ENCODE data around the gene RIPPLY2. TPM values are rescaled to one million over a fixed set of nuclear protein-coding genes. Genes with fewer than 3 reads are reported as not detected.
"Not testable (repeated sequence)": the region's sequence is repeated elsewhere in the genome, so short reads cannot be mapped to it uniquely, and the experiment has no call there.

The RIPPLY2 gene, protein sequence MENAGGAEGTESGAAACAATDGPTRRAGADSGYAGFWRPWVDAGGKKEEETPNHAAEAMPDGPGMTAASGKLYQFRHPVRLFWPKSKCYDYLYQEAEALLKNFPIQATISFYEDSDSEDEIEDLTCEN
- 0.23 TPM for polyA plus RNA-seq (ENCODE audit: insufficient read length)

DNA sequence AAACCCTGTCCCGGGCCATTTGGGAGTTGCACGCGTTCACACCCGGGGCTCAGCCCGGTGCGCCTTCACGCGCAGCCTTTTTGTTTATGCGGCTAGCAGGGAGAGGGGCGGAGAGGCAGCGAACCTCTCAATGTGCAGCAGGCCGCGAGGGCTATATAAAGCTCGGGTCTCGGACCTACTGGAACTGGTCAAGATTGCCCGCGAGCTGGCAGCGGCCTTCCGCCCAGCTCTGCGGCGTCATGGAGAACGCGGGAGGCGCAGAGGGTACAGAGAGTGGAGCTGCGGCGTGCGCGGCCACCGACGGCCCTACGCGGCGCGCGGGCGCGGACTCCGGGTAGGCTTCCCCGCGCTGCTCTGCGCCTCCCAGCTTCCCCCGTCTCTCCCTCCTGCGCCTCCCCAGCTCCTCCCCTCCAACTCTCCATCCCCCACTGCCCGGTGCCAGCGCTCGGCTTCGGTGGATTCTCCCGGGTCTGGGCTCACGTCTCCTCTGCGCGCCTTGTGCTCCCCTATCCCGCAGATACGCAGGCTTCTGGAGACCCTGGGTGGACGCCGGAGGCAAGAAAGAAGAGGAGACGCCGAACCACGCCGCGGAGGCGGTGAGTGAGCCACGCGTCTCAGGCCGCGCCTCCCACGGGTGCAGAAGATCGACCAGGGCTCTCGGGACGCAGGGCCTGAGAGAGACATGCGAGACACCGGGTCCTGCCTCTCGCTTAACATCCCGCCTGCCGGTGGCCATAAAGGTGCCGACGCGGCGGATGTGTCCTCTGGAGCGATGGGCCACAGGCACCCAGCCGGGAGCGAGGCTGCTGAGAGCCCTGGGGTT, at the start of gene RIPPLY2:
Gene RIPPLY2 (plus strand): TSS at position 183 of the 823 bp plus-strand sequence. CDS start 57 bp downstream, at position 240.
- DNase-seq: peak; percentile 5

DNA sequence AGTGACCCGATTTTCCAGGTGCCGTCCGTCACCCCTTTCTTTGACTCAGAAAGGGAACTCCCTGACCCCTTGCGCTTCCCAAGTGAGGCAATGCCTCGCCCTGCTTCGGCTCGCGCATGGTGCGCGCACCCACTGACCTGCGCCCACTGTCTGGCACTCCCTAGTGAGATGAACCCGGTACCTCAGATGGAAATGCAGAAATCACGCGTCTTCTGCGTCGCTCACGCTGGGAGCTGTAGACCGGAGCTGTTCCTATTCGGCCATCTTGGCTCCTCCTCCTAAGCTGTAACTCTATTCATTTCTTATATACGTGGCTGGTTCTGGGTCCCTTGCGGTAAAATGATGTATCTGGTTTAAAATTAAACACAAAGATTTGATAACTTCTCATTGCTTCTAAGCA, 49.7 kb upstream of the RIPPLY2 start:
- not testable (repeated sequence) for DNase-seq

DNA sequence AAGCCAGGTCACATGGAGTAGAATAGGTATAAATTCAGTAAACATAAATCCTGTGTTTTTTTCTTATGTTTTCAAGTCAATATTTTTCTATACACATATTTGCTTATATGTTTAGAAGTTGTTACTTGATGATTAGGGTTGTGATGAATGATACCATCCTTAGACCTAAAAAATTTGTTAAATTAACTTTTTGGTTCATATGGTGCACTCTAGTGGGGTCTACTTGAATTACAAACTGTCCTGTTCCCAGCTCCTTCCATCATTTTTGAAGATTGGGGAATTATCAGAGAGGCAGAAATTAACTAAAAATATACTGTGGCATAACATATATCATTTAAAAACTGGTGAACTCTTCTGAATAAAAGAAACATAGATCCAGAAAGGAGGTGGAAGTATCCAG, 48.3 kb upstream of the RIPPLY2 start:
- DNase-seq: no peak

DNA sequence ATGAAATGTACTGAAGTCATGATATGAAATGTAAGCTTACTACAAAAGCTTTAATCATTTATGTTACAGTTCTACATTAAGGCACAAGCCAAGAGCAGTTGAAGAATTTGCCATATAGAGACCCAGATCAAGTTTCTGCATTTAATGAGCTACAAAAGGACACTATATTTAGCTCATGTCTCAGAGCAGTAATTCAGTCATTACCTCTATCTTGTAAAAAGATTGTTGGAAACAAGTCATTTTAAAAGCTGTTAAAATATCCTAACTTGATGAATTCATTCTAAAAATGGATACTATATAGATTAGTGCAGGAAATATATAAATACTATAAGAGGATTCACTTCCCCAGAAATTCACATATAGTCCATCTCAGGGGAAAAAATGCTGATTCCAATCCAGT, 45.2 kb upstream of the RIPPLY2 start:
- DNase-seq: no peak

DNA sequence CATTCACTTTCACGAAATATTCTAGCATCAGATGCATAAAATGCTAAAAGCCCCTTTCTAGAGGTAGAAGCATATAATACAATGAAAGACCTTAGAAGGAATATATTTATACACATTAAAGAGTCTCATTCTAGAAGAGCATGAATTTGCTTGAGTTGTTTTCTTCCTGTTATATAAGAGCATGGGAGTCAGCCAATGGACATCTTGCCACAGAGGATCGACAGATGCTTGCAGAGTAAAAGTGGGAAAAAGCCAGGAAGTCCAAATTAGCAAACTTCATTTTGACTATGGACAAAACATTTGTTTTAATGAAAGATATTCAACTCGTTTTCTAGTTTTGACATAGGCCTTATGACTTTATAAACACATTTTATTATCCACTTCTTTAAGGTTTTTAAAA, 44.2 kb upstream of the RIPPLY2 start:
- DNase-seq: no peak

DNA sequence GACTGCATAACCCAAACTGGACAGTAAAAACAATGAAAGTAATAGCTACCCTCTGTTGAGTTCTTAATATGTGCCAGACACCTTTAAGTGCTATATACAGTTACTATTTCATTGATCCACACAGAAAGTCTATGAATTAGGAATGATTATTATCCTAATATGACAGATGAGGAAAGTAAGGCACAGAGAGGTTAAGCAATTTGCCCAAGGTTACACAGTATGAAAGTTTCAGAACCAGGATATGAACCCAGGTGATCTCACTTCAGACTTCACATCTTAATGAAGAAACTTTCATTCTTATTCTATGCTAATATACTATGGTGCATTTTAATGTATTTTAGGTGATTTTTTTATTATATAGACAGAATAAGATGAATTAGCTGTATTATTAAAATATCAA, 40.6 kb upstream of the RIPPLY2 start:
- no peak for DNase-seq

DNA sequence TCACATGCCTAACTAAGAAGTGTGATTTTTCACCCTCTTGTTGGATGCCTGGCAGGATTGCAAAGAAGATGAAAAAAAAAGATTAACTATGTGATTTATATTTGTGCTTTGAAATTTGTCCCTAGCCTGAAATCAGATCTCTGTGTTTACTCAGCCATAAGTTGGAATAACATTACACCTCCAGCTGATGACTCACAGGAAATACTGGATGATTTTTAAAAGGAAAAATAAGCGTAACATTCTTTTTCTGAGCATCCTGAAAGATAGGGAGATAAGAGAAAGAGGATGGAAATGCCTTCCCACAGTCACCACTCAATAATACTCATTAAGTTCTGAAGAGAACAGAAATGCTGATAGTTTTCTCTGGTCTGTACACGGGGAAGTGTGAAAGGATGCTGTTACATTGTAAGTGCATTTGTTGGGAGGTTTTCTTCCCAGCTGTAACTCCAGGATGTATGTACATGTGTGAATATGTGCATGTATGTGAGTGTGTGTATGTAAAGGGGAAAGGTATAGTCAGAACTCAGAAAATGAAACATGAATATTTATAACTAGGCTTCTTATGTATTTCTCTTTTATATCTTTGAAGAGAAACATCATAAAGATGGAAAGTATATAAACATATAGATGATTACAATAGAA, 37.4 kb upstream of the RIPPLY2 start:
- no peak for DNase-seq

DNA sequence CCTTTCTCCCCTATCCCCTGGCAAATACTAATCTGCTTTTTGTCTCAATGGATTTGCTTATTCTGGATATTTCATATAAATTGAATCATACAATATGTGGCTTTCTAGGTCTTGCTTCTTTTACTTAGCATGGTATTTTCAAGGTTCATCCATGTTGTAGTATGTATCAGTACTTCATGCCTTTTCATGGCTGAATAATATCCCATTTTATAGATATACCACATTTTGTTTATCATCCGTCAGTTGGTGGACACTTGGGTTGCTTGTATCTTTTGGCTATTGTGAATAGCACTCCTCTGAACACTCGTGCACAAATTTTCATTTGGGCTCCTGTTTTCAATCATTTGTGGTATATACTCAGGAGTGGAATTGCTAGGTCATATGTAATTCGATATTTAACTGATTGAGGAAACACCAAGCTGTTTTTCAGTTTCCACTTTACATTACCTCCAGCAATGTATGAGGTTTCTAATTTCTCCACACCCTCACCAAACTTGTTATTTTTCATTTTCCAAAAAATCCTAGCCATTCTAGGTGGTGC, 30.5 kb upstream of the RIPPLY2 start:
- no peak for DNase-seq

DNA sequence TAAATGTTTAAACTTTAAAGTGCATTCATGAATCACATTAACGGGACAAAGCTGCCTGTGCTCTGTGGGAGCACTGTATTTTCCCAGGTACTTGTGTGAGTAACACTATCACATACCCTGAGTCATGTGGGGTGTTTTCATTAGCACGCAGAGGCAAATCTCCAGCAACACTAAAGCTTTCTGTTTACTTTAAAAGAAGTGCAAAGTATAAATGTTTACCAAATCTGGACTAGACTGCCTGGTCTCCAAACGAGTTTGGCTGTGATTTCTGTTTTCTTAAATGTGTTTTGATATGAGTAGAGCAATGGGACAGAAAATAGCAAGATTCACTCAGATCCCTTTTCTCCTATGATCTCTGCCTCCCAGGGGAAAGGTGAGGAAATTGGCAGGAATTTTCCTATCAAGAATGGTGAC, 28.8 kb upstream of the RIPPLY2 start:
- no peak for DNase-seq

DNA sequence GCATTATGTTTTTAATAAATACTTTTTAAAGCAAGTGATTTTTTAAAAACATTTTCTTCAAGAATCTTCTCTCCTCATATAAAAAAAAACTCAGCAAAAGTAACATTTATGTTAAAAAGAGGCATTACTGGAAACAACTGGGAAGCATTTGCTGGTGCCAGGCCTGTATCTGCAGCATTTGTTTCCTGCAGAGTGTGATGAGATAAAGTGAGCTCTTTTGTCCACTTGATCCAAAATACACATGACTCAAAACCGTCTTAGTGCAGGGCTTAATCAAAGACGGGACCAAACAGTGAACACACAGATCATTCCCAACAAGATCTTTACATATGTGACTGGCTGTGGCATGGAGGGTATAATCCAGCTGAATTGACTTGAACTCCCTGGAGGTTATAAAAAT, 28.3 kb upstream of the RIPPLY2 start:
- DNase-seq: no peak

DNA sequence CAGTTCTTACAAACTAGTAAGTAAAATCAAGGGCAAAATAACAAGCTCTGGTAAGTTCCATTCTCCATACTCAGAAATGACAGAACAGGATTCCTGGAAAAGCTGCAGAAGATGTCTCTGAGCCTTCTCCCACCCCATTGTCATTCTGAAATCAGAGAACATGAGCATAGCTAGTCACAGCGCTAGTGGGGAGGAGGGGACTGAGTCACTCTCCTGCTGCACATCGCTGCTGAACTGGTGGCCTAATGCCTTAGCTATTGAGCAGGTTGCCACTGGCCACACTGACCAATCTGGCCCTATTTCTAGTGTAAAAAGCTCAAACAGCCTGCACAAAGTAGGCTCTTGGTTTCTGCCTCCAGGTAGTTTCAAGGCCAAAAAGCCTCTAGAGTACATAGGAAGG, 26.1 kb upstream of the RIPPLY2 start:
- DNase-seq: no peak

DNA sequence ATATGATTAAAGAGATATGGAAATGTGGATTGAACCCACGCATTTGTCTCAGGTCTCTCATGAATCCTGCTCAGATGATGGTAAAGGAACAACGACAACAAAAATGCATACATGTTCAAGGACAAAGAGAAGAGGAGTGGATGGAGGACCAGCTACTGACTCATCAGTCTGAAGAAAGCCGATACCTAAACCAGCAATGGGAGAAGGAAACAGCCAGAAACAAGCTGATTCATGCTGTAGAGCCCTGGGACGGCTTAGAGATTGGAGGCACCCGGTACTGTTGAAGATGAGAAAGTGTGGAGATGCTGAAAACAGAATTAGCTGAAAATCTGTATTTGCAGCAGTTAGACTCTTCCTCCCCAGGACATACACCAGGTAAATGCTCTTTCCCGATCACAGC, 14.4 kb upstream of the RIPPLY2 start:
- DNase-seq: no peak

DNA sequence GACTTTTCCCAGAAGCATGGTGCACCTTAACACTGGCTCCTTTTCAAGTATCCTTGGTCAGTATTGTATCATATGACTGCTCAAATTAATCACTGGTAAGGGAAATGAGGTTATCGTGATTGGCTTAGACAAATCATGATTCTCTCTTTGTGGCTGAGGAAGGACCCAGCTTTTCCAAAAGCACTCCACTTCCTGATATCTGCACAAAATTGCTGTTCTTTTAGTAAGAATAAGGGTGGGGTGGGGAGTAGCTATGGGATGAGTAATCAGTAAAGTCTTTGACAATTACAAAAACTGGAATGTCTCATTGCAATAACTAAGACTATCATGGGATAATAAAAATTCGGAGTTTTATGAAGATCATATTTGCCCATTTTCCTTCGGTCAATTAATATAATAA, 9.0 kb upstream of the RIPPLY2 start:
- DNase-seq: no peak

DNA sequence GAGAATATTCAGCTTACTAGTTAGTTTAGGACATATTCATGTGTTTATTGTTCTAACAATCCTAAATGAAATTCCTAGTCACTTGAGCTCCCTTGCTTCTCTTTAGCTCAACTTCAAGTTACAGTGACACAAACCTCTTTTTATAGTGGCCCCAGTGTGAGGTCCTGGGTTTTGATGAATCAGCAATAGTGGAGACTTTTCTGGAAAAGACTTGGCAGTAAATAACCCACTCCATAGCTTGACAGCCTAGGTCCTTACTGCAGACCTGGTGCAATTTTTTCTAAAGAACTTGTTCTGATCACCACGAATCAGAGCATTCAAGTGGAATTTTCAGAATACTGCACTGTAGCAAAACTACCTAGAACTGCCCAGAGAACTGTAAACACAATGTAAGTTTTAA, 6.9 kb upstream of the RIPPLY2 start:
- DNase-seq: no peak

DNA sequence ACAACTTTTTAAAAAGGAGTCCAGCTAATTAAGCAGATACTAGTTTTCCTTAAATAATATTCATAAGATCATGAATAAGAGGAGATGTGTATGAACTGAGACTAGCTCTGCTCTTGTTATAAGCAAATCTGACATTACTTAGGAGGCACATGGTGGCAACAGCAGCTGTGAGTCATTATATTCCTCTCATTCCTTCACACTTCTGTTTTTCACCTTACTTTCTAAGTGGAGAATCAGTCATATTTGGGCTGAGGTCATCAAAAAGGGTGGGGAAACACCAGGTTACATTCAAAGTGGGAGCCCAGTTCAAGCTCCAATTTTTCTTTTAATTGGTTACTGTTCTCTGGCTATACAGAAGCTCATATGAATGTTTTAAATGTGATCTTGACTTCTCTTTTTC, 6.0 kb upstream of the RIPPLY2 start:
- no peak for DNase-seq

DNA sequence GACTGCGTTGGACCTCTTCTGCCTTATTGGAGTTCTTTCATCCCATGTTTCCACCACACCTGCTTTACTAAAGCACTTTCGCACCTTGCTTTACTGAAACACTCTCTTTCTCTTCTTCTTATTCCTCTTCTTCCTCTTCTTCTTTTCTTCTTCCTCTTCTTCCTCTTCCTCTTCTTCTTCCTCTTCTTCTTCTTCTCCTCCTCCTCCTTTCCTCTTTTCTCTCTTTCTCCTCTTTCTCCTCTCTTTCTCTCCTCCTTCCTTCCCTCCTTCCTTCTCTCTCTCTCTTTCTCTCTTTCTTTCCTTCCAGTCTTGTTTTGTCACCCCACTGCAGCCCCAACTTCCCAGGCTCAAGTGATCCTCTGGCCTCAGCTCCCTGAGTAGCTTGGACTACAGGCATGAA, 4.0 kb upstream of the RIPPLY2 start:
- DNase-seq: no peak

DNA sequence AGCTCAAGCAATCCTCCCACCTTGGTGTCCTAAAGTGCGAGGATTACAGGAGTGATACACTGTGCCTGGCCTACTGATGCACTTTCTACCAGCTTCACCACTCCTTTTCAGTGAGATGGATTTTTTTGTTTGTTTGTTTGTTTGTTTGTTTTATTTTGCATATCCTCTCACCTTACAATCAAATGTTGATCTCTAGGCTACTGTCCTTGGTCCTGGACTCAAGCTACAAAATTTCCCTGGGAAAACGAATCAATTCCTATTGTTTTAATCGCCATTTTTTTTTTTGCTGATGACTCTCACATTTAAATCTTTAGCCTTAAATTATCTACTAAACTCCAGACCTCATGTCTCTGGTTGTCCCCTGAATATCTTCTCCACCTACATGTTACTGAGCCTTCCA, 3.5 kb upstream of the RIPPLY2 start:
- DNase-seq: no peak

DNA sequence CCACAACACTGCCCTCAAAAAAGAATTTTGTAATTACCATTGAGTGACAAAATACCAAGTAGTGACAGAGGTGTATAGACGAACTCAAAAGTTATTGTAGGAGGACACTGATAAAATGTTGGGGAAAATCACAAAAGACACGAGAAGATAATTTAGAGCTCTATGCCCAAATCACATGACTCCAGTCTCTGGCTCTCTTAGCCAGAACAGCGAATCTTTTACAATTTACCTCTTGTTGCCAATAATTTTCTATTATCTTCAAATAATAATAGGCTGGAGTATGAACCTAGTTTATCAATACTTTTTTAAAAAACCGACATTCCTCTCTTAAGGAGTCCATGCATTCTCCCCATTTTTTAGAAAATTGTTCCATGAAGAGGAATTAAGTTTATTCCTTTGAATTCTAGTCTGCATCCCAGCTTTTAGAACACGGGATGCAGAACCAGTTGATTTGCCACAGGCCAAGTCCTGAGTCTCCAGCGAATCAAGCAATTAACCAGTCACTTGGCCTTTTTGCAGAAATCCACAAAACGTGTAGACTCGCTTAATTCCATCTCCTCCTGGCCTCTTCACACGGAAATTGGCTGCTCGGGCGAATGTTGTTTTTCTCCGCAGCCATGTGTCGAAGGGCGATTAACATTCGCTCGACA, 507 bp upstream of the RIPPLY2 start:
- no peak for DNase-seq

DNA sequence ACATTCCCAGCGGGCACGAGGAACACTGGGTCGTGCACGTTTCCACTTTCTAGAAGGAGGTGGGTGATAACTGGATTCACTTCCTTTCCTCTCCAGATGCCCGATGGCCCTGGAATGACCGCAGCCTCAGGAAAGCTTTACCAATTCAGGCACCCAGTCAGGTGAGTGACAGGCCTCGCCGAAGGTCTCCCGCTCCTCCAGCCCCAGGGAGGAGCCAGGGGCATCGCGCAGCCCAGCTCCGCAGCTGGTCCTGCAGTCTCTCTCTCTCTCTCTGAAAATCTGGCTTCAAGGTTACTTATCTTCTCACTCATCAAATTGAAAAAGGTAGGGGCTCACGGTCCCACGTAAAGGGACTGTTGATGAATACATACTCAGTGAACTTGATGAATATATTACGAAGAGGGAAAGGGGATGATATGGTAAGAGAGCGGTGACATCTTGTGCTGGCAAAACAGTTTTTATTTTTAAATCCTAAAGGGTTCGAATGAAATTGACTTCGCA, 891 bp downstream of the RIPPLY2 start:
- DNase-seq: no peak

DNA sequence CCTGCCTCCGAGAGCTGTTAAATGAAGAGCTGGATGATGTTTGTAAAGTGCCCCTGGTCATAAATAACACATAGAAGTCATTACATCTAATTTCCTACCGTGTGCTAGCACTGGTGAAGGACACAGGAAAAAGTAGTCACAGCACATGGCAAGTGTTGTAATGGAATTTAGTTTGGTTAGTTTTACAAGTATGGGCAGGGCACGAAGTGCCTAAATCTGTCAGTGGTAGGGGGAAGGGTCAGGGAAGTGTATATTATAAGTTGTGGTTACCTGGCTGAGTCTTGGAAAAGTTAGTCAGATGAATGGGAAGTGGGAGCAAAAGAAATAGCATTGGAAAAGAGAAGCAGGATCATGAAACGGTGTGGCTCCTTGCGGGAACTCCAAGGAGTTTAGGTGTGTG, 1.6 kb downstream of the RIPPLY2 start:
- no peak for DNase-seq

DNA sequence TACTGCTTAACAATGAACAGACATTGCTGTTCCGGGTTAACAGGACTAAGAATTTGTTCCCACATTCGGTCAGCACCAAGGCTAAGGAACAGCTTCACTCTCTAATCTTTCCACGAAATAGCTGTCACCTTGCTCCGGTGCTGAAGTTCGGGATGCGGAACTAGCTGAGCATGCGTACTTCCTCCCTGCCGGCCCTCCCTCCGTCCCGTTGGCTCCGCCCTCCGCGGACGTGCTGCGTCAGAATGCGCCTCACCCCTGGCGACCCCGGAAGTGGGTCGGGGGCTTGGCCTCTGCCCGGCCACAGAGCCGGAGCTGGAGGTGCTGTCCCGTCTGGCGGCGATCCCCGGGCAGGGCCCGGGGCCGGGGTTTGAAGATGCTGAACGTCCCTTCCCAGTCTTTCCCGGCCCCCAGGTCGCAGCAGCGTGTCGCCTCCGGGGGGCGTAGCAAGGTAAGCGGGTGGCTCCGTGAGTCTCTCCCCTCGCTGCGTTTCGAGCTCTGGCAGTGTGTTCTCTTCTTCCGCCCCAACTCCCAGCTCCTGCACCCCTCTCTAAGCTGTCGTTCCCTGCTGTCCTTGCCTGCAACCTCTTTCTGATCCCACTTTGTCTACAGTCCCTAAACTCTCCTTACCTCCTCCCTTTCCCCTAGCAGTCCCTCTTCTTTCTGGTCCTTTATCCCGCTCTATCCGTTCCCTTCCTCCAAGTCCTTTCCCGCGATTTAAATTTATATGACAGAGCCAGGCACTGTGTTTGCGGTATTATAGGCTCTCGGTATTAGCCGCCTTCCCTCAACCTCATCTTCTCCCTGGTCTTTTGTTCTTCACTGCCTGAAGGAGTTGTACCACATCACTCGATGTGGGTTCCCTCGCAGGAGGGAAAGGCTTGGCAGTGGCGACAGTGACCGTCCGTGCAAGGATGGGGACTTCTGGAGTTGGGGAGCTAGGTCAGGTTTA, 6.5 kb downstream of the RIPPLY2 start, which contains the start of gene CYB5R4:
Gene CYB5R4 (plus strand): TSS at position 280 of the 949 bp plus-strand sequence. CDS start 94 bp downstream, at position 374.
- peak; percentile 96 for DNase-seq

DNA sequence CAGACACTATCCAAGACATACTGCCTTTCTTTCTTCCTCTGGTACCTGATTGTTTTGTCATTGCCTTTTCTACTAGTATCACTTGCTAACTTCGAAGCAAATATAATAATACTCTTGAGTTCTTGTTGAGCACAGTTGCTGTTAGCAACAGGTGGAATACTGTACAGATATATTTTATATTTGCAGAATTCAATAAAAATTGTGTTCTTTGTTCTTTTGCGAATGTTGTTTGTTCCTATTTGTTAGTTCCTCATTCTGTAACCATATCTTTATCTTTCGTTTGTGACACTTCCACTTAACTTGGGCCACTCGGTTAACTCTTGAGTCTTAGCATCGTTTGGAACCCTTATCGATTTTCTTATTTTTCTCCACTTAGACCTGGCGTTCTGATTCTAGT, 7.2 kb downstream of the RIPPLY2 start:
- no peak for DNase-seq
